Left renal pelvis (tissue), 4 donors: ENCODE measurements around the gene TUG1. TPM values are rescaled to one million over a fixed set of nuclear protein-coding genes. Genes with fewer than 3 reads are reported as not detected.

Experiments used
- DNase-seq, 4 donors: peaks; one replicate each; pipeline ENCODE4 v3.0.0-alpha.2; 2013; ENCODE audit warnings: low read depth in 4 of 4, low spot score in 3 of 4
- polyA plus RNA-seq, 4 donors: library from polyadenylated mRNA; unstranded; fragments of 120-200 nt; gene quantifications; one replicate each; pipeline ENCODE4 v1.2.1, GENCODE V29; 2013; ENCODE audit not compliant: insufficient read length in 4 of 4

TUG1 gene
- polyA plus RNA-seq, 4 donors: 202 to 245 (median 211) TPM

DNA sequence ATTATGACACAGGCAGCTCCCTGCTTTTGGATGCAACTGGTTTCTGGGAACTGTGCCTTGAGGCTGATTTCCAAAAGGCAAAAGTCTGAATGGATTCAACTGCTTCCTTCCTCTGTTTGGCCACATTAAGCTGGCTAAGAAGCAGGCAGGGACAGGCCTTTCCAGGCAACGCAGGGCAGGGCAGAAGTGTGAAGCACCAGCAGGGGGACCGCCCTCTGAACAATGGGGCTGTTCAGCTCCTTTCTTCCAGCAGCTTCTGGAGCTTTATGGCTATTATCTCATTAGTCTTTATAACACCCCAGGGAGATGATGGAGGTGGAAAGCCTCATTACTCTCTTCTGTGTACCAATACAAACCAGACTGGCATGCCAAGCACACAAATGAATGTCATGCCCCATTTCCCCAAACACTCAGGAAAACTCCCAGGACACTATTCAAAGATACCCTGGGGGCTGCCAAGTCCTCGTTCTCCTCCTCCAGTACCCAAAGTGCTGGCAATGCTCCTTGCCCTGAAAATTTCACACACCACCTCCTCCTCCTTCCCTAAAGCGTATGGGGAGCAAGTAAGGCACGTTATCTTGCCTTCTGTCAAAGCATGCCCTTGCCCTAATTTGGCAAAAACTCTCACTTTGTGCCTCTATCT, 21.8 kb upstream of the TUG1 start:
- no peak for DNase-seq

DNA sequence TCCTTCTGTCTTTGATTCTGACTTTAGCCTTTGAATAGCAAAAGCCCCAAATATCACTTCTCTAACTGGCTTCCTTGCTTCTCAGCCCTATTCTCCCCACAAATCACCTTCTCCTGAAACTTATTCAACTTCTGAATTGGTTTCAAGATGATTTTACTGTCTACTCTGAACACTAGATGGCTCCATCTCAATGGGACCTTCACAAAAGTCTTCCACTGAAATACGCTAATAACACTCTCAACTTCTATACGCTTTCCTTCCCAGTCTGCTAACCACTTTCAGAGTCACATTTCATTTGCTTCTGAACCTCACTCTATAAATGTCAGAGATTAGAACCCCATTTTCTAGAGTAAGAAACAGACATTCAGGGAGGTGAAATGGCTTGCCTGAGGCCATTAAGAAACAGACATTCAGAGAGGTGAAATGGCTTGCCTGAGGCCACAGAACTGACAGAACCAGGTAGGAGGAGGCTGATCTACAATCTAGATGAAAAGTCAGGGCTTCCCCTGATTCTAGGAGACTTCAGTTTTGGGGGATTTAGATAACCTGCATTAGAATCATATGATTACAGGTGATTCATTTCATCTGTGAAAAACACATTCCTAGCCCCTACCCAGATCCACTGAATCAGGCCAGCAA, 21.1 kb upstream of the TUG1 start:
- DNase-seq: peak in 3 of 4 donors; percentile 14 to 35 (median 24)

- no peak for DNase-seq
Measured at GRCh38 chr22:30948930-30949342, 20.1 kb upstream of the TUG1 start.

- no peak for DNase-seq
Measured at GRCh38 chr22:30949934-30950660, 19.0 kb upstream of the TUG1 start.

DNA sequence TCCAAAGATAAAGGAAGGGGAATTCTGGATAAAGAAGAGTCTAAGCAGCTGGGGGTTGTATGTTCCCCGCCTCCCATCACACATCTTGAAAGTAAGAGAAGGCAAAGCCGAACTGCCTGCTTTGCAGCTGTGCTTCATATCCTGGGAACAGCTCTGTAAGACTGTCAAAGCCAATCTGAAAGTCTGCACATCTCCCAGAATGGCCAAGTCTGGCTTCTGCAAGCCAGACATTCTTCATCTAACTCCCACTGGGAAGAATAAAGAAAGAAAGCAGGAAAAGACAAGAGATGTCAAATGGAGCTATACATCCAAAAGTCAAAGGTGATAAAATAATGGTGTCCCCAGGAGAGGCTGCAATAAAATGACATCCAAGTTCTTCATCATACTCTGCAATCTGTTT, 15.9 kb upstream of the TUG1 start:
- no peak for DNase-seq

- no peak for DNase-seq
Measured at GRCh38 chr22:30955153-30955552, 13.9 kb upstream of the TUG1 start.

DNA sequence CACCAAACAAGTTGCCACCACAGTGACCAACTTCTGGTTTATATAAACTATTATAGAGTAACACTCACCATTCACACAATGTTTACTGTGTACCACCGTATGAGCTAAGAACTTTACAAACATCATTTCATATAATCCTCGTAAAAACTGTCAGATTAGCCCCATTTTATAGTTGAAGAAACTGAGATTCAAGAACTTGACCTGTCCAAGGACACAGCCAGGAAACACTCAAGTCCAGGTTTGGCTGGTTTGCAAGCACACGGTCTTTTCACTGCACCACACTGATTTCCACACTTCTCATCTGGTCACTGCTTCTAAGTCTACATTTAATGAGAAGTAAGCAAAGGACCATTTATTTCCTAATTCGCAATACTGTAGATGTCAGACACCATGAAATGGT, 4.2 kb upstream of the TUG1 start:
- DNase-seq: no peak

GRCh38 chr22:30968015-30968923, 796 bp upstream of the TUG1 start, which contains the start of gene MORC2:
Gene MORC2, minus strand, starts transcription at chr22:30968774. Its CDS starts 885 bp downstream, at chr22:30967889.
- peak in 2 of 4 donors; percentile 10 to 15 for DNase-seq

GRCh38 chr22:30969532-30970355, 679 bp downstream of the TUG1 start:
- peak in 2 of 4 donors; percentile 3 to 8 for DNase-seq

DNA sequence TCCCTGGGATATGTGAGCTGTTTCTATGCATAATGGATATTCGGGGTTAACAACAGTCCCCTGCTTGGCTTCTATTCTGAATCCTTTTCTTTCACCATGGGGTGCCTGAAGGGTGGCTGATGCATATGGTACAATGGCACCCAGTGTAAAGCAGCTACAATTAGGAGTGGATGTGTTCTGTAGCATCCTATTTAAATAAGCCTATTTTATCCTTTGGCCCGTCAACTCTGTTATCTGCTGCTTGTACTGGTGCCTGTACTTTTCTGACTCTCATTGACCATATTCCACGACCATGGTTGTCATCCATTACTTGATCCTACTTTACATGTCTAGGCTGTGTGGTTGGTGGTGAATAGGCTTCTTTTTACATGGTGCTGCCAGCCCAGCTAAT, 1.3 kb downstream of the TUG1 start:
- no peak for DNase-seq

DNA sequence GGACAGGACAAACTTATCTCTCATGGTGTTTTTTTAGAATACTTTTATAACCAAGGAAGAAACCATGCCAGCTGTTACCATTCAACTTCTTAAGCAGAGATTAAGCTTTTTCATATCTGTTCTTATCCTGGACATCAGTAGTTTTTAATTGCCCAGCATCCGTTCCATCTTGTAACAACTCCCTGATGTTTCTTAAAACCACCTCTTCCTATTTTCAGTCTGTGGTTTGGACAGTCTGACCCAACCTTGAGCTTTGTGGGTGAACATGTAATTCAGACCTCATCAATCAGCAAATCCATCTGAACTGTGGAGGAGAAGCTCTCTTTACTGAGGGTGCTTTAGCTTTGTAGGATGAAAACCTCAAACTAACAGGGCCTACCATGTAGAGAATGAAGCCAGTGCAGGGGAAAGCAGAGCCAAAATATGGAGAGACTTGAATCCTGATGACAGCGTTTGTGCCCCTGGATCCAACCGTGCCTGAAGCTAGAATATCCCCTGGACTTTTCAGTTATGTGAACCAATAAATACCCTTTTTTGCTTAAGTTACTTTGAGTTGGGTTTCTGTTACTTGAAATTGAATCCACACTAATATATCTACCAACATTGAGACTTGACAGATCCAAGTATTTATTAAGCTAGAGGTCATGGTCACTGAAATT, 9.4 kb downstream of the TUG1 start:
- no peak for DNase-seq

- no peak for DNase-seq
Measured at GRCh38 chr22:30979932-30980331, 10.9 kb downstream of the TUG1 start.

DNA sequence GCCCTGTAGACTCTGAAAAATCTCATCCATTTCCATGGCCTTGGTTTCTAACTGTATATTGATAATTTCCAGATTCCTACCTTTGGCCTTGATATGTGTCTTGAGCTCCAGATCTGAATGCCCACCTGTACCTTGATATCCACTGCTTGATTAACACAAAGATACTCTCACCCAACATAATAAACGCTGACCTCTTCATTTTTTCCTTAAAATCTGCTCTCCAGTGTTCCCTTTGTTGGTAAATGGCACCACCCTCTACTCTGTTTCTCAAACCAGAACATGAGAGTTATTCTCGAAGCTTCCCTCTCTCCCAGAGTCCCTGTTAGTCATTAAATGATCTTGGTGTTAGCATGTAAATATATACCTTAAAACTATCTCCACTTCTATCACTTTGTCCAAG, 13.4 kb downstream of the TUG1 start:
- no peak for DNase-seq

DNA sequence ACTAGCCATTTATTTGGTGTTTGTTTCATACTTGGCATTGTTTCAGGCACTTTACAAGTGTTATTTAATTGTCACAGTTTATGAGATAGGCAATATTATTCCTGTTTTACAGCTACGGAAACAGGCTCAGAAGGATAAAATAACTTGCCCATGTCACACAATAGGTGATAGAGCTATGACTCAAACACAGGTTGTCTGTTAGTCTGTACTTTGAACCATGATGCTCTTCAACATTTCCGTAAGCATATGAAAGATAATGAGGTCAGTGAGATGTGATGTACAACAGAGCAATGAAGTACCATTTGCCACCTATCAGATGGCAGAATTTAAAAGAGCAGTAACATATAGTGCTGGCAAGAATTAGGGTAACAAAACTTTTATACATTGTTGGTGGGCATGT, 15.3 kb downstream of the TUG1 start:
- no peak for DNase-seq

DNA sequence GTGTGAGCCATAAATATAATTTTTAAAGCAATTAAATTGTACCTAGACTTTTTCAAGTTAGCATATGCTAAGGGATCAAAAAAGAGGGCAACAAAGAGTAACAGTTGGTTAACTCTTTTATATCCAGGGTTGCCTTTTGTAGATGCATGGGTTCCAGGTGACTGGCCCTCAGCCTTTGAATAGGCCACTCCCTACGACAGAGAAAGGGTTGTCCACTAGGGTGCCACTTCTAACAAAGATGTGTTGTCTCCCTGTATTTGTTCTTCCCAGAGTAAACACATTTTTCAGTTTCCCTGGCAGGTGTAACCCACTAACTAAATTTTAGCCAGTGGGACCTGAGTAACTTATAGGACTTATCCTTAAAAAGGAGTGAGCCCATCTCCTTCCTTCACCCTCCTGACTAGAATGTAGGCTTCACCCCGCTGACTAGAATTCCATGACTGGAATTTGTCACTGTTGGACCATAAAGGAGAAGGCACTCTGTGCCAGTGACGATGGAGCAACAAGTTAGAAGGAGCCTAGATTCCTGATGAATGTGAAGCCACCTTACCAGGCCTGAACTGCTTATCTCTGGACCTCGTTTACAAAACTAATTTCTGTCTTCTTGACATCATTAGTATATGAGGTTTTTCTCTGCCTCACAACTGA, 16.6 kb downstream of the TUG1 start:
- no peak for DNase-seq

GRCh38 chr22:30989474-30989873, 20.4 kb downstream of the TUG1 start:
- DNase-seq: no peak

- no peak for DNase-seq
Measured at GRCh38 chr22:30990690-30991089, 21.6 kb downstream of the TUG1 start.

DNA sequence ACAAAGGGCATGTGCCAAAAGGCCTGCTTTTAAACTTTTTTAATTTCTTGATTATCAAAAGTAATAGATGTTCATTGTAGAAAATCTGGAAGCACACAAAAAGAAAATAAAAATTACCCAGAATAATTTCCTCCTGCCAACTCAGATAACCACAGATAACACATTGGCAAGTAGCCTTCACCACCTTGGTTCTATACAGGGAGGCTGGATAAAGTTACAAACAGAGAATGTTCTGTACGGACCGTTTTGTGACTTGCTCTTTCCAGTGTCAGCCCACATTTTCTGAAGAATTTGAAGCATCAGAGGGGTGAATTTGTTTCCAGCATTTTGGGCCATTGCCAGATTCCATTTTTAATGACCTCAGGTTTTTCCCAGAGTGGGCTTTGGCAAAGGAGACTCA, 23.5 kb downstream of the TUG1 start:
- no peak for DNase-seq

DNA sequence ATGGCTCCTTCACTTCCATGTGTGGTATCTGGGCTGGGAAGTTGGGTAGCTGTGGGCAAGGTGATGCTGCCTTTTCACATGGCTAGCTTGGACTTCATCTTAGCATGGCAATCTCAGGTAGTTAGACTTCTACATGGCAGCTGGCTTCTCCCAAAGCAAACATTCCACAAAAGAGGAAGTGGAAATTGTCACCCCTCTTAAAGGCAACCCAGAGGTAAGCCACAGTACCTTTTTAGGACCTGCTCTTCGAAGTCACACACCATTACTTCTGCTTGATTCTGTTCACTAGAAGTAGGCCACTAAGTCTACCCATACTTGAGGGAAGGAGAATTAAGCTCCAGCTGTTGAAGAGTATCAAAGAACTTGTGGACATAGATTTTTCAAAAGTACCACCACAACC, 25.9 kb downstream of the TUG1 start:
- no peak for DNase-seq
